Activated naive CD4-positive, alpha-beta T cell treated with anti-CD3 and anti-CD28 coated beads, Interleukin-2, amount 50 U/mL, for 16 hours (primary cell): ENCODE data around the gene CDKN1B.

Experiments used
- DNase-seq: peaks from one replicate; pipeline ENCODE4 v3.0.0-alpha.2; 2020

CDKN1B gene

GRCh38 chr12:12704593-12705230, 12.5 kb upstream of the CDKN1B start:
- no peak for DNase-seq

- DNase-seq = peak; percentile 51
These were observed 11.2 kb upstream of the CDKN1B start for GRCh38 chr12:12705838-12706520.

DNA sequence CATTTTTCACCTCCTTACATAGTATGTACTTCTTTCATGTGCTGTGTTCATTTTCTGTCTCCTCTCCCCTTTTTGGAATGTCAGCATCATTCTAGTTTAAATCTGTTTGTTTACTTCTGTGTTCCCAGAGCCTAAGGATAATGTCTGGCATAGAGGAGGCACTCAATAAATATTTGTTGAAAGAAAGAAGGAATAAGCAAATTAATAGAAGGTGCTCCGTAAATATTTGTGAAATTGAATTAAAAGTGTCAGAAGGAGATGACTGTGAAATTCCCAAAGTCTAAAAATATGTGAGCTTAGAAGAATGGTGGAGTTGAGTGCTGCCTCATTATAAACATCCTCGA, 3.3 kb upstream of the CDKN1B start:
- DNase-seq = no peak

- peak; percentile 44 for DNase-seq
These were observed 2.7 kb upstream of the CDKN1B start for GRCh38 chr12:12714276-12715021.

DNA sequence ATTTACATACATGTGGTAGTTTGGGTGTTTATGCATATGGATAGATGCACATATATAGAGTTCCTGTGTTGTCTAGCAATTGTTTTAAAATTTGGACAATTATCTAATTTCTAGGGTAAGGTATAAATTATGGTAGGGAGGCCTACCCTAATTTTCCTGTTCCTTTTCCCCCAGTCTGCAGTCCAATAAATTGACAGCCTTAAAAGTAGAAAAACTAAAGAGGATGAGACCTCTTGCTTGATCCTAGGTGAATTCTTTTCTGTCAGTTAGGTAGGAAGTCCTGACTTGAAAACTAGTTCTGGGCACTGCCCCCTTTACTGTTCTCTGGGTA, 2.1 kb upstream of the CDKN1B start:
- DNase-seq = no peak

GRCh38 chr12:12715459-12716150, 1.6 kb upstream of the CDKN1B start:
- peak; percentile 44 for DNase-seq

- DNase-seq = no peak
These were observed 896 bp upstream of the CDKN1B start for GRCh38 chr12:12716151-12716792.

DNA sequence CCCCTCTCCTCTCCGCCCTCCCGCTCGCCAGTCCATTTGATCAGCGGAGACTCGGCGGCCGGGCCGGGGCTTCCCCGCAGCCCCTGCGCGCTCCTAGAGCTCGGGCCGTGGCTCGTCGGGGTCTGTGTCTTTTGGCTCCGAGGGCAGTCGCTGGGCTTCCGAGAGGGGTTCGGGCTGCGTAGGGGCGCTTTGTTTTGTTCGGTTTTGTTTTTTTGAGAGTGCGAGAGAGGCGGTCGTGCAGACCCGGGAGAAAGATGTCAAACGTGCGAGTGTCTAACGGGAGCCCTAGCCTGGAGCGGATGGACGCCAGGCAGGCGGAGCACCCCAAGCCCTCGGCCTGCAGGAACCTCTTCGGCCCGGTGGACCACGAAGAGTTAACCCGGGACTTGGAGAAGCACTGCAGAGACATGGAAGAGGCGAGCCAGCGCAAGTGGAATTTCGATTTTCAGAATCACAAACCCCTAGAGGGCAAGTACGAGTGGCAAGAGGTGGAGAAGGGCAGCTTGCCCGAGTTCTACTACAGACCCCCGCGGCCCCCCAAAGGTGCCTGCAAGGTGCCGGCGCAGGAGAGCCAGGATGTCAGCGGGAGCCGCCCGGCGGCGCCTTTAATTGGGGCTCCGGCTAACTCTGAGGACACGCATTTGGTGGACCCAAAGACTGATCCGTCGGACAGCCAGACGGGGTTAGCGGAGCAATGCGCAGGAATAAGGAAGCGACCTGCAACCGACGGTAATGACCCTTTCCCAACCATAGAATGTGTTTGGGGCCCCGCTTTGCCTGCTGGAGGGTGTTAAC, 615 bp downstream of the CDKN1B start:
- no peak for DNase-seq

- no peak for DNase-seq
These were observed 1.2 kb downstream of the CDKN1B start for GRCh38 chr12:12718381-12718759.

- no peak for DNase-seq
These were observed 1.7 kb downstream of the CDKN1B start for GRCh38 chr12:12718853-12719252.

DNA sequence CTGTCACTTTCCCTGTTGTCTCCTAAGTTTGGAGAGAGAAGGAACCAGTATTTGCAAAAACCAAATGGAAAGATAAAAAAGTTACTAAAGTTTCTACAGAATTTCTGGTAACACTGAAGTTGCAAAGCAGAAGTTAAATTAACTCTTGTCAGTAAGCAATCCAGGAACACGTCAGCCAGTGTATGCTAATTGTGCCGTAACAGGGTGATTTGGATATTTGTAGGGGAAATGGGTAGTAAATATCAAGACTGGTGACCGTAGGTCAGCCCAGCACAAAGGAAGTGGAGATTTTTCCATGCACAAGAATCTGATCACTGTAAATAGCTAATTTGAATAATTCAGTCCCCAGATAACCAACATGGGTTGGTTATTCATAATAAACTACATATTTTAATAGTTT, 2.3 kb downstream of the CDKN1B start:
- no peak for DNase-seq

GRCh38 chr12:12720052-12720451, 2.9 kb downstream of the CDKN1B start:
- no peak for DNase-seq

DNA sequence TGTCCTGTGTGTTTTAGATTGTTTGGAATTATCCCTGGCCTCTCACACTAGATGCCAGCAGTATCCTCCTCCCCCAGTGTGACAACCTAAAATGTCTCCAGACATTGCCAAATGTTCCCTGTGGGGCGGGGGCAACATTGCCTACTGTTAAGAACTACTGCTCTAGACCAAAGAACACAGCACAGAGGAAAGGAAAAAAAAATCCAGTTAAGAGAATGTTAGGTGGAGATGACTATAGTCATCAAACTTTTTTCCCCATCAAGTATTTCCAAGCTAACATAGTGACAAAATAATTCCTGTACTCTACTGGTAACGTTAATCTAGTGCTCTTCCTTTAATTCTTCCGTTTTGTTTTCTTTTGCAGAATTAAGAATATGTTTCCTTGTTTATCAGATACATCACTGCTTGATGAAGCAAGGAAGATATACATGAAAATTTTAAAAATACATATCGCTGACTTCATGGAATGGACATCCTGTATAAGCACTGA, 3.5 kb downstream of the CDKN1B start:
- no peak for DNase-seq

- no peak for DNase-seq
These were observed 4.1 kb downstream of the CDKN1B start for GRCh38 chr12:12721176-12721751.

GRCh38 chr12:12721814-12722434, 4.8 kb downstream of the CDKN1B start:
- DNase-seq = no peak

DNA sequence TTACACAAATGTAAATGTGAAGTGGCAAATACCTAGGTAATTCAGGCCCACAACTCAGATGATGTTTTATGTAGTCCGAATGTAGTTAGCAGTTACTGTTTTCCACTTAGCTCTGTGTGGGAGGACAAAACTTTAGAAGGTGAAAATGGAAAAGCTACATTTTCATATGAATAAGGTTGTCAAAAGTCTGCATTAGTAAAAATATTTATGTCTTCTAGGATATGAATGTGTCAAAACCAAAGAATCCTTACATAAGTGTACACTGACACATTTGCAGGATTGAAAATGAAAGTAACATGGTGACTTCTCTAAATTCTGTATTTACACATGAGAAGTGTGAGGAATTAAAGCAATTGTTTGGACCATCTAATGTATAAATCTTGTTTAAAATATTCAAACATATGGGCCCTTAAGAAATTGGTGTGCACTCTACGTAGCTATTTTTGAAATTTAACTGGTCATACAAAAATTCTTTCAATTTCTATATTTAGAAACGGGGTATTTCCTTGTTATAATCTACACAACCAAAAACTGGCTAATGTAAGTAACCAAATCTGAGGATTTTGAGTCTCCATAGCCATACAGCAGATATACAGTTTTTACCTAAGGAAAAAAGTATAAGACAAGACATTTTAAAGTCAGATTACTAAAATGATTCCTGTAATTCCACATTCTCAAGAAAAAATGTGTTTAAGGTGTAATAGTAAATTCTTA, 5.4 kb downstream of the CDKN1B start:
- DNase-seq = no peak

- no peak for DNase-seq
These were observed 6.0 kb downstream of the CDKN1B start for GRCh38 chr12:12723149-12723680.

- peak; percentile 48 for DNase-seq
These were observed 6.7 kb downstream of the CDKN1B start for GRCh38 chr12:12723681-12724420.

GRCh38 chr12:12724421-12725085, 7.4 kb downstream of the CDKN1B start:
- no peak for DNase-seq
